ENCODE results near the gene LBX1.

Gene LBX1

GRCh38 chr10:101224910-101225823, 4.1 kb downstream of the LBX1 start:
- no peak for DNase-seq (ENCODE audit: low spot score)

- no peak for DNase-seq (ENCODE audit: low spot score)
These were observed 5.0 kb downstream of the LBX1 start for GRCh38 chr10:101224060-101224909.

- DNase-seq (ENCODE audit: low spot score) = no peak
These were observed 5.8 kb downstream of the LBX1 start for GRCh38 chr10:101223274-101224059.

- no peak for DNase-seq (ENCODE audit: low spot score)
These were observed 6.5 kb downstream of the LBX1 start for GRCh38 chr10:101222683-101223273.

- no peak for DNase-seq (ENCODE audit: low spot score)
These were observed 7.2 kb downstream of the LBX1 start for GRCh38 chr10:101221963-101222531.

GRCh38 chr10:101221549-101221948, 7.7 kb downstream of the LBX1 start:
- DNase-seq (ENCODE audit: low spot score) = no peak

GRCh38 chr10:101219946-101220451, 9.3 kb downstream of the LBX1 start:
- no peak for DNase-seq (ENCODE audit: low spot score)

GRCh38 chr10:101219139-101219945, 9.9 kb downstream of the LBX1 start:
- no peak for DNase-seq (ENCODE audit: low spot score)

- no peak for DNase-seq (ENCODE audit: low spot score)
These were observed 10.7 kb downstream of the LBX1 start for GRCh38 chr10:101218351-101219138.

- no peak for DNase-seq (ENCODE audit: low spot score)
These were observed 11.6 kb downstream of the LBX1 start for GRCh38 chr10:101217450-101218281.

GRCh38 chr10:101217044-101217425, 12.2 kb downstream of the LBX1 start:
- DNase-seq (ENCODE audit: low spot score) = no peak

GRCh38 chr10:101216207-101217043, 12.8 kb downstream of the LBX1 start:
- no peak for DNase-seq (ENCODE audit: low spot score)

GRCh38 chr10:101215397-101216206, 13.7 kb downstream of the LBX1 start:
- no peak for DNase-seq (ENCODE audit: low spot score)

GRCh38 chr10:101214446-101215396, 14.5 kb downstream of the LBX1 start:
- DNase-seq (ENCODE audit: low spot score) = peak; percentile 55

GRCh38 chr10:101208543-101208942, 20.7 kb downstream of the LBX1 start:
- no peak for DNase-seq (ENCODE audit: low spot score)

- DNase-seq (ENCODE audit: low spot score) = no peak
These were observed 22.2 kb downstream of the LBX1 start for GRCh38 chr10:101207026-101207425.
